ENCODE data around the gene NEDD8.

The NEDD8 gene

GRCh38 chr14:24262821-24263733 is 30.9 kb upstream of the NEDD8 start, which contains the start of gene TGM1:
TGM1 (minus strand) TSS chr14:24263177; CDS start chr14:24262352, 825 bp downstream.
- DNase-seq: no peak

DNA sequence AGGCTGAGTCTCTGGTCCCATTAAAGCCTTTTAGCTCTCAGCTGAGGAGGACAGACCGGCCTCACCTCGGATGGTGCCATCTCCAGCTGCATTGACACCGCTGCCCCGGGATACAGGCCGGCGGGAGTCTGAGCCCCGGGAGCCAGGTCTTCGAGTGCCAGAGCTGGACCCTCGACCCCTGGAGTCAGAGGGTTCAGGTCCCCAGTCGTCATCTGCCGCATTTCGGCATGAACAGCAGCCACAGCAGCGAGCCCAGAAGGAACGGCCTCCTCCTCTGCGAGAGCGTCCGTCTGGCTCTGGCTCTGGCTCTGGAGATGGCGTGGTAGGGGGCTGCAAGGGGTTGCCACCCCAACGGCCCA is 29.8 kb upstream of the NEDD8 start:
- DNase-seq: no peak

DNA sequence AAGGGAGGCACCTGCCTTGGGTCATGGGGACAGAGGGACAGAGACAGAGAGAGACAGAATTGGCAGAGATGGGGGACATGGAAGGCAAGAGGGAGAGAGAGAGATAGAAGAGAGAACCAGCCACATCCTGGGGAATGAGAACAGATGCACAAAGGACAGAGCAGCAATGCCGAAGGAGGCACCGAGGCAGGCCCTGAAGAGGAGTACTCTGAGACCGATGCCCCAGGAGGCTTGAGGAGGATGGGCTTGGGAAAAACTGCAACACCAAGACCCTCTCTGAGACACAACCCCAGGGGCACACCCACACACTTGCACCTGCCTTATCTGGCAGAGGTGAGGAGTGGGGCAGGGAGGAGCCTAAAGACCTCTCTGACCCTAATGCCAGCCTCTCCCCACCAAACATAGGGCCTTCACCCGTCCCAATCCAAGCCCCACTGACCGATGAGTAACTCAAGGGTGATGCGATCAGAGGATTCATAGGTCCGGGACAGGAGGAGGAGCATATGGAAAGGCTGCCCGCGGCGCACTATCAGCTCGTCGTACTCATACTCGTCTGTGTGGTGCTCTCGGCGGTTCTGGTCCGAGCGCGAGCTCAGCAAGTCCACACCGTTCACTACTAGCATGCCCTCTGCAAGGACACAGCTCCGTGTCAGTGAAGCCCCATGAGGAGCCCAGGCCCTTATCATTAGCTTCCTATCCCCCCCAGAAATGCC is 29.2 kb upstream of the NEDD8 start:
- no peak for DNase-seq

DNA sequence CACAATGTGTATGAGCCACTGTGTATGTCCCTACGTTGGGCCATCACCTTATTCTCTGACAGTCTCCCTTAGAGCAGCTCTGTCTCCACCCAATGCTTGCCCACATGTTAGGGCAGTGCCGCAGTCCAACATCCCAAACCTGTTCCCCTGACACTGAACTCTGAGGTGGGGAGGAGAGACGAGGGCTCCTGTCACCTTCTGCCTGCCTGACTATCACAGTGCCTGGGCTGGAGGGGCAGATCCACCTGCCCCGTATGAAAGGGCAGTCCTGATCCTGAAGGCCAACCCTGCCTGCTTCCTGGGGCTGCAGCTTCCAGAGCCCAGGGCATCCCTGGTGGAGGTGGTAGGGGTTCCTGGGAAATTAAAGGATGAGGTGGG is 28.6 kb upstream of the NEDD8 start:
- DNase-seq: no peak

GRCh38 chr14:24260026-24260779 is 28.0 kb upstream of the NEDD8 start:
- DNase-seq: no peak

DNA sequence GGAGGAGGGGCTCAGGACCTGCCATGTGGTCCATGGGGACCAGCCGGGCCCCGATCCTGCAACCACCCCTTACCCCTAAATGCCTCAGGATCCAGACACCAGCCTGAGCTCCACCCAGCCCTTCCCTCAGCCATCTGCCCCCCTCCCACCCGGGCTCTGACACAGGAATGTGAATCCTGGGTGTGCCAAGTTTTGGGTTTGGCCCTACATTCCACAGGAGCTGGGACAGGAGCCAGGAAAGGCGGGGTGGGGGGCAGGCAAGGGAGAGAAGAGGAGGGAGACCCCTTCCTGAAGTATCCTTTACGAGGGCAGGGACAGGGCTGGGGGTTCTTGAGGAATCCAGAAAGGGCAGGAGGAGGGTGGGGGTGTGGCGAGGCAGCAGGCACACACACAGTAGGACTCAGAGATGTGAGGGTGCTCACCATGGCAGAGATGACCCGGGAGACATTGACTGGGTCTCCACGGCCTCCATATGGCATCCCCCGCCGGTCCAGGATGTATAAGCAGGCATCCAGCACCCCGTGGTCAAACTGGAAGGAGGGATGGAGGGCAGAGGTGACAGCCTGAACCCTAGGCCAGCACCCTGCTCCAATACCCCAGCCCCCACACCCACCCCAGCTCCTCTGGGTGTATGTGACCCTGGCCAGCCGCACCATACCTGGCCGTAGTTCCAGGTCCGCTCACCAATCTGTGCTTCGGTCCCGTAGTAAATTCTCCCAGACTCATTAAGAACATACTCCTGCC is 27.3 kb upstream of the NEDD8 start:
- no peak for DNase-seq

DNA sequence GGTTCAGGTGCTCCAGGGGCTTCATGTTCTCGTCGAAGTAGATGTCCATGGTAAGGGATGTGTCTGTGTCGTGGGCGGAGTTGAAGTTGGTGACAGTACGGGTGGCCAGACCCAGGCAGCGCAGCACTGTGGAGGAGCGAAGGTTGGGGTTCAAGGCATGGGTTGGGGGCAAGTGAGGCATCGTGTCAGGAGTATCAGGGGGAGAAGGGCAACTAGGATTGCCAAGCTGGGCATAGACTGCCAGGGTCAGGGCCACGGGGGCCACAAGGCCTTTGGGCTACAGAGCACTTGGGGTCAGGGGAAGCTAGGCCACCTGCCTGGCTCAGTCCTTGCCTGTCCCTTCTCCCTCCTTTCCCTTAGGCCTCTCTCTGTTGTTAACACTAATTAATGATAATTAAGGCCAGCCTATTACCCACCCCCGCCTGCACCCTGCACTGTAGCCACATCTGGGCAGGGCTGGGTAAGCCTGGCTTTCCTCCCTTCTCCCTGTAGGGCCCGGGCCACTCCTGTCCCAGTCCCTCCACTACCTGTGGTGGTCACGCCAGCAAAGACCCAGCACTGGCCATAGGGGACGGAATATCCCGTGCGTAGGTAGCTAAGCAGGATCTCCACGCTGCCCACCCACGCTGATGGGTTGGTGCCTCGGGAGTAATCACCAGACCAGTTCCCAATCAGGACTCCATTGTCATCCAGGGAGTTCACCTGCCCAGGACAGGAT is 26.5 kb upstream of the NEDD8 start:
- no peak for DNase-seq

- no peak for DNase-seq
Observed at GRCh38 chr14:24258119-24258518, 26.0 kb upstream of the NEDD8 start.

- no peak for DNase-seq
Observed at GRCh38 chr14:24256960-24257359, 24.8 kb upstream of the NEDD8 start.

- no peak for DNase-seq
Observed at GRCh38 chr14:24255931-24256711, 24.0 kb upstream of the NEDD8 start.

DNA sequence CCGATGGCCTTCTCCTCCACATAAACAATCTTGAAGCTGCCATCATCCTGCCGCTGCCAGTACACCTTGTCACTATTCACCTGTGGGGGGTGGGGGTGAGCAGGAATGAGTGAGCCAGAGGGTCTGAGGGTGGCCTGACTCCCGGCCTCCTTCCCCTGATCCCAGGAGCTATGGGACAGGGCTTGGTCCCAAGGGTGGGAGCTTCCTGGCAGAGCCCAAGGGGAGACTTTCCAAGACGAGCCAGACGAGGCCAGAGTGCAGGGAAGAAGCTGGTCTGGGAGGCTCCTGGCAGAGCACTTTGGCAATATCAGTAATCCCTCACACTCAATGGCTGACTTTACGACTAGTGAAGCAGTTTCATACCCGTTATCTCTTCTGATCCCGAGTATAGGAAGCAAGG is 23.3 kb upstream of the NEDD8 start:
- no peak for DNase-seq

GRCh38 chr14:24254630-24255392 is 22.6 kb upstream of the NEDD8 start:
- no peak for DNase-seq

GRCh38 chr14:24253936-24254335 is 21.8 kb upstream of the NEDD8 start:
- no peak for DNase-seq

GRCh38 chr14:24252289-24253124 is 20.3 kb upstream of the NEDD8 start:
- no peak for DNase-seq

- no peak for DNase-seq
Observed at GRCh38 chr14:24251880-24252288, 19.7 kb upstream of the NEDD8 start.

DNA sequence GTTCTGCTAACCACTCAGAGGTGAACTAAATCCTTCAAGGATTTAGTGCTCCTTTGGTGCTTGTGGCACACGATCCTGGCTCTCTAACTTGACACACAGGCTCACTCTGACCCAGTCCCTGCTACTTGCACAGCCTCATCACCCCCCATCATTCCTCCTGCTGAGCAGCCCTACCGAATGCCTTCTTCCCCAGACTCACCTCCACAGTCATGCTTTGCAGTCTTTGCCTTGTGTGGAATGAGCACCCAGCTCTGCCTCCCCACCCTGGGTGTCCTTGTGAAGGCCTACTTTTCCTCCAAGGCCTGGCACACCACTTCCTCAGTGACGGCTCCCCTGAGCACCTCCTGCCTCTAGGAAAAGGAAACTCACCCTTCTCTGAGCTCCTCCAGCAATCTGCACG is 18.2 kb upstream of the NEDD8 start:
- no peak for DNase-seq

DNA sequence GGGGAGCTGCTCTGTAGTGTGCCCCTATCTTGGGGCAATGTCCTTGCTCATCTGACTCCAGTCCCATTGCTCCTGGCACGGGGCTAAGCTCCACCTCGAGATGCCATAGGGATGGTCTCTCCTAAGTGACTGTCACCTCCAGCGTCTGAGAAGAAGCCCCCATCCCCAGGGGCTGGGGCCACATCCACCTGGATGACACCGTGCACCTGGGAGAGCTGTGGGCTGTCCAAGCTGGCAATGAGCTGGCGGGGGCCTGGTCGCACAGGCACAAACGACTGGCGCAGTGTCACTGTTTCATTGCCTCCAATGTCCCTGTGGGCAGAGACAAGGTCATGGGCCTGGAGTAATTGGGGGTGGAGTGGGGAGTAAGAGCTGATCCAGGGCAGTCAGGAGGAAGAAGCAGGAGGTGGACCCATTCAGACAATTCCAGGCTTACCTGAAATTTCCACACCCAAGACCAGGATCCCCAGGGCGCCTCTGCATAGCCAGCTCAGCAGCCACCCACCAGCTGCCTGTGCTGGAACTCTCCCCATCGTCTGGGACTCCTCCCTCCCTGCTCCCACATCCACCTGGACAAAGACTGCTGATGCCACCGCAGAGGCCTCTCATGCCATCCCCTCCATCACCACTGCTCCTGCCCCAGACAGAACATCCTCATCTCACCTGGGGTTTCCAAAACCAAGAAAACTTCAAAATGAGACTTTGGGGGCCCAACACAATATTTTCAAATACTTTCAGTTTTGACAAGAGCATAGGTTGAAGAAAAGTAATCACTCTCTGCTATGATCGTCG is 17.3 kb upstream of the NEDD8 start:
- DNase-seq: no peak

GRCh38 chr14:24247422-24247821 is 15.3 kb upstream of the NEDD8 start:
- no peak for DNase-seq

GRCh38 chr14:24246765-24247212 is 14.6 kb upstream of the NEDD8 start:
- no peak for DNase-seq

Measured in stimulated activated naive CD4-positive, alpha-beta T cell (primary cell).